Right atrium auricular region (tissue), 2 donors: ENCODE measurements around the gene THEM5. TPM values are rescaled to one million over a fixed set of nuclear protein-coding genes. Genes with fewer than 3 reads are reported as not detected.
A peak's percentile ranks its signal among the peaks of the same experiment; 100 is the strongest.

Source experiments
- DNase-seq: peaks from one replicate; pipeline ENCODE4 v3.0.0-alpha.2; 2019; ENCODE audit warnings: low spot score
- H3K27ac ChIP-seq, 2 donors: fragments of 200-600 bp; sonication (generic); 1 replicate in 1 of 2; 2 replicates in 1 of 2; pipeline ENCODE4 v1.5.1; 2016 to 2019
- H3K27me3 ChIP-seq, 2 donors: fragments of 200-600 bp; sonication (generic); one replicate each; pipeline versions ENCODE4 v1.5.1 to v1.6.0; 2017 to 2019
- H3K36me3 ChIP-seq: fragments of 200-600 bp; sonication (generic); one replicate; pipeline ENCODE4 v1.5.1; 2016
- H3K4me1 ChIP-seq, 2 donors: fragments of 200-600 bp; sonication (generic); one replicate each; pipeline versions ENCODE4 v1.5.1 to v1.6.0; 2017 to 2019
- H3K4me3 ChIP-seq, 2 donors: fragments of 200-600 bp; sonication (generic); 1 replicate in 1 of 2; 2 replicates in 1 of 2; pipeline ENCODE4 v1.5.1; 2017 to 2019; ENCODE audit warnings: mild to moderate bottlenecking in 1 of 2, moderate library complexity in 1 of 2
- H3K9me3 ChIP-seq, 2 donors: fragments of 200-600 bp; sonication (generic); one replicate each; pipeline ENCODE4 v1.5.1; 2019
- total RNA-seq, 2 donors: library from RNA; depleted of rRNA; stranded (reverse); fragments of >200 nt; gene quantifications; one replicate each; pipeline ENCODE4 v1.1.0, GENCODE V29; 2016
- TF ChIP-seq, protein P1 (sequence below), 2 donors: fragments of 200-600 bp; sonication (generic); IDR thresholded peaks; one replicate each; pipeline ENCODE4 v1.5.1; 2019; ENCODE audit warnings: antibody characterized with exemption in 2 of 2

Gene THEM5
- total RNA-seq, 2 donors from 2014 or later: not detected

DNA sequence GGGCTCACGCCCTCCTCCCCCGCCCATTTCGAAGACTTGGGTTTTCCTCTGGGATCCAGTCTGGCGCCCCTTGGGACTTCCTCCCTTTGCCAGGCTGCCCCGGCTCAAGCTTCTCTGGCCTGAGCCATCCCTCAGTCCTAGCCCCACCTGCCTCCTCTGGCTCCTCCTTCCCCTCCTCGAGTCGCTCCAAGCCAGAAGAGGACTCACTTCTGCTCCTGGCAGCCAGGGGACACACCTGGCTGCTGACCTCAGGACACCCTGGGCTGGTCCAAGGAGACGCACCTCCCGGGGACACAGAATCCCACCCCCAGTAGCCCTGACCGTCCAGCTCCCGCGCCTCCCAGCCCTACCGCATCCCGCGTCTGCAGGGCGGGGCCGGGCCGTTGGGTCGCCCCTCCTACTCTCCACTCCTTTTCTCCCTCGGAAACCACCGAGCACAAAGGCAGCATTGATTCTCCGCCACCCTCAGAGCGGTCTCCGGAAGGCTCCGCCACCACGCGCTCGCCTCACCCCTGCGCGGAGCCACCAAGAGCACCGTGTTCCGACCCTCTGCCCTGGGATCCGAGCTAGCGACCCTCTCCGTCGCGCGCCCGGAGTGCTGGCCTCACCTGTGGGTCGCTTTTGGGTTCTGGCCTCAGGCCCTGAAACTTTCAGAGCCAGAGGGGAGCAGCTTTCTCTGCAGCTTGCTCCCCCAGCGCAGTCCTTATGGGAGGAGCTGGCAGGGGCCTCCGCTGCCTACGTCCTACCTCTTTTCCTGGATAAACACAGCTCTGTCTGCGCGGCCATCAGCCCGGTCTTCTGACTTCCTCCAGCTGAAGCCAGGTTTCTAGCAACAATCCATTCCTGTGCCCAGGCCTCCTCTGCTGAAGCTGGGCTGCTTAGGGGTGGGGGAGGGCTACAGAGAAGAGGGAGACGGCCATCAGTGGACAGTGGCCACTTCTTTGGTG, 13.8 kb downstream of the THEM5 start, which contains the start of gene C2CD4D:
C2CD4D (minus strand) TSS at position 364 of the 947 bp plus-strand sequence. CDS start 831 bp downstream, outside the sequence.
- Histone ChIP-seq H3K36me3 (no peaks in the 10 kb centered on the region), H3K9me3 (no peaks in the 10 kb centered on the region), H3K27ac (peak within 1 kb of the TSS; percentile 32 to 56), H3K4me3 (peak within 1 kb of the TSS; percentile 39 to 49), H3K4me1 (peaks cover 0 to 28% of the 10 kb centered on the region in 2 donors), H3K27me3 (peaks cover 6 to 13% of the 10 kb centered on the region in 2 donors)
- no peak for DNase-seq
- TF ChIP-seq, protein P1, sequence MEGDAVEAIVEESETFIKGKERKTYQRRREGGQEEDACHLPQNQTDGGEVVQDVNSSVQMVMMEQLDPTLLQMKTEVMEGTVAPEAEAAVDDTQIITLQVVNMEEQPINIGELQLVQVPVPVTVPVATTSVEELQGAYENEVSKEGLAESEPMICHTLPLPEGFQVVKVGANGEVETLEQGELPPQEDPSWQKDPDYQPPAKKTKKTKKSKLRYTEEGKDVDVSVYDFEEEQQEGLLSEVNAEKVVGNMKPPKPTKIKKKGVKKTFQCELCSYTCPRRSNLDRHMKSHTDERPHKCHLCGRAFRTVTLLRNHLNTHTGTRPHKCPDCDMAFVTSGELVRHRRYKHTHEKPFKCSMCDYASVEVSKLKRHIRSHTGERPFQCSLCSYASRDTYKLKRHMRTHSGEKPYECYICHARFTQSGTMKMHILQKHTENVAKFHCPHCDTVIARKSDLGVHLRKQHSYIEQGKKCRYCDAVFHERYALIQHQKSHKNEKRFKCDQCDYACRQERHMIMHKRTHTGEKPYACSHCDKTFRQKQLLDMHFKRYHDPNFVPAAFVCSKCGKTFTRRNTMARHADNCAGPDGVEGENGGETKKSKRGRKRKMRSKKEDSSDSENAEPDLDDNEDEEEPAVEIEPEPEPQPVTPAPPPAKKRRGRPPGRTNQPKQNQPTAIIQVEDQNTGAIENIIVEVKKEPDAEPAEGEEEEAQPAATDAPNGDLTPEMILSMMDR (IDR thresholded peaks at IDR 0.05): no peak

DNA sequence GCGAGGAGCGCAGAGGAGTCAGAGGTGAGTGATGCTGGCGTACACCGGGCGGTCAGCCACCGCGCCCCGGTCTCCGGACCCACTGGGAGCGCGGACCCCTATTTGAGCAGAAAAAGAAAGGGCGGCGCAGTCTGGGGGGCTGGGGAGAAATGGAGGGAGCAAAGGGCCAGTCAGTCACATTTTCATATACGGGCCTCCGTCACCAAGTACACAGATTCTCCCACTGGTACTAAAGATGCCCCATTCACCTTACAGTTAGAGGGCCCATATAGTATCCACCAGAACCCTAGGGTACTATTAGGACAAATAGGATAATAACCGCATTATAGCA, 14.5 kb downstream of the THEM5 start:
- H3K27me3 ChIP-seq: peaks cover 6 to 13% of the 10 kb centered on the region in 2 donors

DNA sequence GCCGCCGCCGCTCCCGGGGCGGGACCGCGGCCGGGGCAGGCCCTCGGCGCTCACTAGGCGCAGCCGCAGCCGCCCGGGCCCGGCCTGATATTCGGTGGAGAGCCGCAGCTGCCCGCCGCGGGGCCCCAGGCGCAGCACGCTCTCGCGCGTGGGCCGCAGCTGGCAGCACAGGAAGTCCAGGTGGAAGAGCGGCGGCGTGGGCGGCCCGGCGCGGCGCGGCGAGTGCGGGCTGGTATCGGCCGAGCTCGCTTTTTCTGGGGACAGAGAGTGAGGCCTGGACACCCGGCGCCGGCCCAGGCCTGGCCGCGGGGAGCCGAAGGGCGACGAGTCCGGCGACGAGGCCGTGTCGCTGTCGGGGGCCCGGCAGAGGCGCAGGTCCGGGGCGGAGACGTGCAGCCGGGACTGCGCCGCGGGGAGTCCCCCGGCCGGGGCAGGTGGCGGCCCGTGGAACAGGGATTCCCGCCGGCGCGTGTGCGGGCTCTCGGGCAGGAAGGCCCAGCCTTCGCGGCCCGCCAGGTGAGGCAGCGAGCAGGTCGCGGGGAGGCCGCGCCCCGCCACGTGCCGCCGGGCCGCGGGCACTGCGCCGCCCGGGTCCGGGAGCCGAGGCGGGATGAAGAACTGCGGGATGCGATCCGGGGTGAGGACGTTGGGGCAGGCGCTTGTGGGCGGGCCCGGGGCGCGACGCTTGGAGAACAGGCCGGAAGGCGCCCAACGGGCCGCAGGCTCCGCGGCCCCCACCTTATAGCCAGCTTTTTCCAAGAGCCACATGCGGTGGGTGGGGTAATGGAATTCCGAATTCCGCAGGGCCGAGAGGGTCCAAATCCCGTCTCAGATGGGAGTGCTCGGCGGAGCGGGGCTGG, 15.1 kb downstream of the THEM5 start:
- Histone ChIP-seq H3K4me1 (peaks cover 0 to 28% of the 10 kb centered on the region in 2 donors), H3K36me3 (no peaks in the 10 kb centered on the region), H3K27me3 (peaks cover 6 to 13% of the 10 kb centered on the region in 2 donors), H3K27ac (no peak overlapping the region), H3K4me3 (peak overlapping the region; percentile 39 to 49), H3K9me3 (no peaks in the 10 kb centered on the region)
- TF ChIP-seq, protein P1 (IDR thresholded peaks at IDR 0.05): no peak
- no peak for DNase-seq

More for the DNA sequence above, 14.5 kb downstream of the THEM5 start:
- H3K4me3 ChIP-seq: peak overlapping the region; percentile 39 to 49
- H3K4me1 ChIP-seq: peaks cover 0 to 28% of the 10 kb centered on the region in 2 donors
- peak overlapping the region in 1 of 2 donors; percentile 56 for H3K27ac ChIP-seq
- no peaks in the 10 kb centered on the region for H3K36me3 ChIP-seq
- no peaks in the 10 kb centered on the region for H3K9me3 ChIP-seq
- TF ChIP-seq, protein P1 (IDR thresholded peaks at IDR 0.05): no peak
- DNase-seq: no peak

DNA sequence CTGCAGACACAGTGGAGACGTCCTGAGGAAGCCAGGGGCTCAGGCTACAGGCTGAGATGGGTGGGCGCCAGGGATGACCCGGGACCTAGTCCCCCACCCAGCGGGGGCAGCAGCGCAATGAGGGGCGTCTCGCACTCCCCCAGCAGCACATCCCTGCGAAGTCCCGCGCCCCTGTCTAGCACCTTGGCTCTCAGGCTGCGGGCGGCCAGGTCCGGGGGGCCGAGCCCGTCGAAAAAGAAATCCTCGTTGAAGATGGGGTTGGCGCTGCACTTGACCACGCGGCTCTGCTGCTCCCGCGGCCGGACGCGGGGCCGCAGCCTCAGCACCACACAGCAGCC, 15.7 kb downstream of the THEM5 start:
- Histone ChIP-seq H3K36me3 (no peaks in the 10 kb centered on the region), H3K4me3 (peak overlapping the region in 1 of 2 donors; percentile 49), H3K9me3 (no peaks in the 10 kb centered on the region), H3K4me1 (peaks cover 0 to 31% of the 10 kb centered on the region in 2 donors), H3K27me3 (peaks cover 6 to 13% of the 10 kb centered on the region in 2 donors), H3K27ac (no peak overlapping the region)
- no peak for DNase-seq
- TF ChIP-seq, protein P1 (IDR thresholded peaks at IDR 0.05): no peak

DNA sequence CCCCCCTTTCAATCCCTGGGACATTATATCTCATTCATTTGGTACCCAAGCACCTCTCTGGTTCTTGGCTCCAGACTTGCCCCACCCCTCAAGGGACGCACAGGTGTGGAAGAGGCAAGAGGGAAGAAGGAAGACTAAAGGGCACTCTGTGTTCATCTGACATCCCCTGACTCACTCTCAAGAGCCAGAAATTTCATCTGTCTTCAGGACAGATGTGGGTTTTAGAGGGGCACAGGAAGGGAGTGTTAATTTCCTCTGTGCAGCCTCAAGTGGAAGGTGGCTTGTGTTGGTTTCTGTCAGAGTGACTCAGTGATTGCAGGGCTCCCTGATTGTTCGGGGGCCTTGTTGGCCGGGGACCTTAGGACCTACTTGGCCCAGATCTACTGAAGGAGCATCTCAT, 16.3 kb downstream of the THEM5 start:
- peaks cover 0 to 36% of the 10 kb centered on the region in 2 donors for H3K4me1 ChIP-seq
- no peaks in the 10 kb centered on the region for H3K36me3 ChIP-seq
- H3K4me3 ChIP-seq: no peak overlapping the region
- no peaks in the 10 kb centered on the region for H3K9me3 ChIP-seq
- peaks cover 6 to 13% of the 10 kb centered on the region in 2 donors for H3K27me3 ChIP-seq
- DNase-seq: no peak
- TF ChIP-seq, protein P1 (IDR thresholded peaks at IDR 0.05): no peak
- no peak overlapping the region for H3K27ac ChIP-seq
